ENCODE measurements around the gene PGRMC2.

DNA sequence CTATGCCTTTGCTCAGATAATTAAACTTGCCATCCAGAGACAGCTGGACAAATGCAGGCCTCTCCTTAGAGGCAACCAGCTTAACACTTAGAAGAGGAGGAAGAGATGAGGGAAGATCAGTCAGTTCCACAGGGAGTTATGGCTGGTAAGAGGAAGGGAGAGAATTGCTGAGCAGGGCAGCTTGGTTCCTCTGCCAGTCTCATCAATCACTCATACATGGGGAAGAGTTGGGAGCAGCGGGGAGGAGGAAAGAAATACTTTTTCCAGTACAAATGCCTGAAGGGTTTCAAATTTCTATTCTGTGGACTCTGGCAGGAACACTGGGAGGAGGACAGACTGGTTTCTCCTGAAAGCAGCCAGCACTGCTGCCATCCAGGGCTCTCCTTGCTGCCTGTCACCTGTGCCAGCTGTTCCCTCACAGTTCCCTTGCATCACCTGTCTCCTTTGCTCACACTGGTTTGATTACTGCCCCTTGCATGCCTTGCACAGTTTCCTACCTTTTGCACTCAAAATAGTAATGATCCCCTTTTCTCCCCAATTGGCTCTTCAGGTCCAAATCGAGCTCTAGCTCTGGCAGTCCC is 59.5 kb downstream of the PGRMC2 start:
- TF ChIP-seq, protein P1, sequence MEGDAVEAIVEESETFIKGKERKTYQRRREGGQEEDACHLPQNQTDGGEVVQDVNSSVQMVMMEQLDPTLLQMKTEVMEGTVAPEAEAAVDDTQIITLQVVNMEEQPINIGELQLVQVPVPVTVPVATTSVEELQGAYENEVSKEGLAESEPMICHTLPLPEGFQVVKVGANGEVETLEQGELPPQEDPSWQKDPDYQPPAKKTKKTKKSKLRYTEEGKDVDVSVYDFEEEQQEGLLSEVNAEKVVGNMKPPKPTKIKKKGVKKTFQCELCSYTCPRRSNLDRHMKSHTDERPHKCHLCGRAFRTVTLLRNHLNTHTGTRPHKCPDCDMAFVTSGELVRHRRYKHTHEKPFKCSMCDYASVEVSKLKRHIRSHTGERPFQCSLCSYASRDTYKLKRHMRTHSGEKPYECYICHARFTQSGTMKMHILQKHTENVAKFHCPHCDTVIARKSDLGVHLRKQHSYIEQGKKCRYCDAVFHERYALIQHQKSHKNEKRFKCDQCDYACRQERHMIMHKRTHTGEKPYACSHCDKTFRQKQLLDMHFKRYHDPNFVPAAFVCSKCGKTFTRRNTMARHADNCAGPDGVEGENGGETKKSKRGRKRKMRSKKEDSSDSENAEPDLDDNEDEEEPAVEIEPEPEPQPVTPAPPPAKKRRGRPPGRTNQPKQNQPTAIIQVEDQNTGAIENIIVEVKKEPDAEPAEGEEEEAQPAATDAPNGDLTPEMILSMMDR (conservative IDR thresholded peaks at IDR 0.05 in 1 of 2, IDR thresholded peaks at IDR 0.05 in 1 of 2; ENCODE audit: extremely low read depth in 1 of 2, insufficient read depth in 1 of 2, low read depth in 1 of 2, low read length in 2 of 2), result no peak
- no peak for TF ChIP-seq EZH2 (IDR thresholded peaks at IDR 0.05; ENCODE audit: borderline replicate concordance, low read length)
